B cell (primary cell): ENCODE measurements around the gene RPS8. TPM values are rescaled to one million over a fixed set of nuclear protein-coding genes. Genes with fewer than 3 reads are reported as not detected.

Source experiments
- ATAC-seq: fragments of 200-7000 bp; cut with Tn5 transposase; one replicate; pipeline ENCODE4 v1.10.0; 2021; ENCODE audit warnings: low read depth, mild to moderate bottlenecking, moderate number of reproducible peaks, moderate library complexity
- CTCF ChIA-PET: fragments of 350-600 bp; sonication (Branson Sonifier 250); formaldehyde crosslinking; loops from one replicate; lab custom pipeline; 2021; ENCODE audit warnings: antibody characterized with exemption, inconsistent platforms; lab: Charles Lee
- POLR2A ChIA-PET: fragments of 350-600 bp; sonication (Branson Sonifier 250); formaldehyde crosslinking; loops from one replicate; lab custom pipeline; 2021; ENCODE audit warnings: antibody characterized with exemption; lab: Charles Lee
- DNase-seq: peaks from one replicate; pipeline ENCODE4 v3.0.0; 2013
- H2AFZ ChIP-seq: 2 replicates; pipeline ENCODE4 v1.6.1; 2012; ENCODE audit warnings: mild to moderate bottlenecking, low read depth, low read length; ENCODE audit not compliant: insufficient read depth, poor library complexity, severe bottlenecking
- H3K27ac ChIP-seq, 2 donors: 1 replicate in 1 of 2; 2 replicates in 1 of 2; pipeline ENCODE4 v1.5.1; 2012 to 2013; ENCODE audit warnings: low read length in 2 of 2, mild to moderate bottlenecking in 2 of 2, moderate library complexity in 1 of 2
- H3K27me3 ChIP-seq, 4 experiments: fragments of 200-600 bp in 1 of 4; sonication (generic) in 1 of 4; replicated peaks in 1 of 4; 1 replicate in 2 of 4; 2 replicates in 2 of 4; pipeline versions ENCODE4 v1.6.1 to v1.7.0; 2013 to 2016; ENCODE audit warnings: low read length in 3 of 4, mild to moderate bottlenecking in 2 of 4, mixed read lengths in 1 of 4, moderate library complexity in 1 of 4; ENCODE audit not compliant: insufficient read depth in 4 of 4, control insufficient read depth in 3 of 4; ENCODE audit errors: control extremely low read depth in 1 of 4
- H3K36me3 ChIP-seq, 2 experiments: replicated peaks in 1 of 2; 1 replicate in 1 of 2; 2 replicates in 1 of 2; pipeline versions ENCODE4 v1.6.1 to v1.7.1; 2013; ENCODE audit warnings: low read length in 1 of 2; ENCODE audit not compliant: insufficient read depth in 2 of 2, control insufficient read depth in 1 of 2; ENCODE audit errors: control extremely low read depth in 1 of 2, extremely low read depth in 1 of 2
- H3K4me1 ChIP-seq, 2 donors: fragments of 200-600 bp in 1 of 2; sonication (generic) in 1 of 2; 1 replicate in 1 of 2; 2 replicates in 1 of 2; pipeline versions ENCODE4 v1.5.1 to v1.6.1; 2013 to 2017; ENCODE audit warnings: low read length in 2 of 2; ENCODE audit not compliant: control insufficient read depth in 2 of 2, insufficient read depth in 2 of 2
- H3K4me2 ChIP-seq: replicated peaks from 2 replicates; pipeline ENCODE3; 2012; ENCODE audit warnings: mild to moderate bottlenecking, low read depth, low read length; ENCODE audit not compliant: poor library complexity, severe bottlenecking
- H3K4me3 ChIP-seq, 5 experiments: fragments of 200-600 bp in 1 of 5; sonication (generic) in 1 of 5; 1 replicate in 3 of 5; 2 replicates in 2 of 5; pipeline versions ENCODE4 v1.5.1 to v1.7.0; 2011 to 2016; ENCODE audit warnings: low read length in 4 of 5, mild to moderate bottlenecking in 4 of 5, low read depth in 2 of 5, control low read depth in 1 of 5, moderate library complexity in 1 of 5; ENCODE audit not compliant: insufficient read depth in 1 of 5; ENCODE audit errors: control extremely low read depth in 1 of 5, extremely low read depth in 1 of 5
- H3K79me2 ChIP-seq: fragments of 200-600 bp; sonication (generic); one replicate; pipeline ENCODE4 v1.6.0; 2016; ENCODE audit warnings: low read length; ENCODE audit not compliant: control insufficient read depth, insufficient read depth
- H3K9ac ChIP-seq: fragments of 200-600 bp; sonication (generic); 2 replicates; pipeline ENCODE4 v1.6.1; 2017; ENCODE audit warnings: mild to moderate bottlenecking, low read length, moderate library complexity
- H3K9me3 ChIP-seq, 3 donors: one replicate each; pipeline versions ENCODE4 v1.6.1 to v1.7.1; 2013; ENCODE audit warnings: low read length in 2 of 3; ENCODE audit not compliant: control insufficient read depth in 2 of 3, insufficient read depth in 1 of 3; ENCODE audit errors: control extremely low read depth in 1 of 3
- H4K20me1 ChIP-seq: 2 replicates; pipeline ENCODE4 v1.6.0; 2012; ENCODE audit warnings: mild to moderate bottlenecking, low read length; ENCODE audit not compliant: insufficient read depth, control insufficient read depth, poor library complexity, severe bottlenecking
- H3K27ac Mint-ChIP-seq: one replicate; pipeline ENCODE4 v1.8.0; 2021; ENCODE audit warnings: mixed read lengths
- H3K27me3 Mint-ChIP-seq: one replicate; pipeline ENCODE4 v1.8.0; 2021; ENCODE audit warnings: mixed read lengths
- H3K4me1 Mint-ChIP-seq: one replicate; pipeline ENCODE4 v1.8.0; 2021; ENCODE audit warnings: mixed read lengths
- H3K4me3 Mint-ChIP-seq: one replicate; pipeline ENCODE4 v1.8.0; 2021; ENCODE audit warnings: mixed read lengths
- H3K9me3 Mint-ChIP-seq: one replicate; pipeline ENCODE4 v1.8.0; 2022; ENCODE audit warnings: mixed read lengths; ENCODE audit not compliant: insufficient read depth
- CTCF ChIP-seq: fragments of 200-600 bp; IDR thresholded peaks from one replicate; pipeline ENCODE4 v1.8.0; 2022; ENCODE audit warnings: antibody characterized with exemption, mild to moderate bottlenecking
- EZH2 ChIP-seq: IDR thresholded peaks from 2 replicates; pipeline ENCODE4 v1.6.1; 2012; ENCODE audit warnings: borderline replicate concordance, low read depth, mild to moderate bottlenecking, moderate library complexity, low read length; ENCODE audit not compliant: insufficient read depth, poor library complexity, severe bottlenecking
- WGBS: methylation state at CpG from one replicate; pipeline ENCODE4 v1.1.5; 2013; ENCODE audit warnings: missing lambda C conversion rate; ENCODE audit not compliant: insufficient coverage; 5-methylcytosine and 5-hydroxymethylcytosine counted together
- intact Hi-C: fragments of 100-400 bp; cut with micrococcal nuclease; formaldehyde crosslinking; loops from one replicate; pipeline ENCODE4 v1.10.0; 2022
- polyA plus RNA-seq: library from polyadenylated mRNA; depleted of rRNA; stranded (reverse); fragments of >200 nt; gene quantifications from 2 replicates; pipeline ENCODE4 v1.2.3, GENCODE V29; 2012
- total RNA-seq, 2 donors: library from RNA; stranded (reverse); fragments of 120-200 nt in 1 of 2; gene quantifications; 1 replicate in 1 of 2; 2 replicates in 1 of 2; pipeline versions ENCODE4 v1.2.3 to v1.2.4, GENCODE V29; 2013 to 2022

Gene RPS8
- total and polyA plus RNA-seq, 2 donors (not counting 1 experiment from before 2014, with no cell fraction given): 2,525 to 4,047 TPM

- ChIA-PET POLR2A (interaction anchor here (0.6 to 2.8 kb wide), 4 partner anchors 18 to 224 kb away, joined by 4 to 12 read pairs (median 6); partner anchors contain the start of gene UROD), CTCF (interaction anchor here (0.6 to 5.5 kb wide), 6 partner anchors 11 to 551 kb away, joined by 3 to 44 read pairs (median 6); partner anchors contain the start of genes MUTYH, PLK3, RNU5D-1 and RPS8)
- ATAC-seq (no peak), DNase-seq (no peak)
- H3K79me2 ChIP-seq: no peaks in the 10 kb centered on the region
- H3K27ac ChIP-seq: peak within 1 kb of the TSS in 1 of 2 donors; percentile 47
- Mint-ChIP-seq H3K27ac (peak within 1 kb of the TSS; percentile 78), H3K27me3 (no peaks in the 10 kb centered on the region), H3K4me3 (no peak within 1 kb of the TSS), H3K9me3 (no peaks in the 10 kb centered on the region), H3K4me1 (peaks cover 28% of the 10 kb centered on the region)
- TF ChIP-seq EZH2 (no peak), CTCF (no peak)
- H3K9ac ChIP-seq: no peak within 1 kb of the TSS
- H3K9me3 ChIP-seq: no peaks in the 10 kb centered on the region
- H3K36me3 ChIP-seq: no peaks in the 10 kb centered on the region
- intact Hi-C loops: loop anchor here (5.0 kb wide), 2 partner anchors 199 to 899 kb away; partner anchors contain the start of genes EIF2B3, GPBP1L1 and TMEM69
- H3K4me3 ChIP-seq: no peak within 1 kb of the TSS
- H3K4me1 ChIP-seq: peaks cover 22 to 32% of the 10 kb centered on the region in 2 donors
- H4K20me1 ChIP-seq: no peaks in the 10 kb centered on the region
- H2AFZ ChIP-seq: no peak within 1 kb of the TSS
- WGBS: 88% methylated on average over 8 of the region's 9 CpGs
- H3K4me2 ChIP-seq: no peak within 1 kb of the TSS
- H3K27me3 ChIP-seq: no peaks in the 10 kb centered on the region
Observed at GRCh38 chr1:44788120-44788860, 12.9 kb downstream of the RPS8 start, which contains the start of gene BEST4. Gene BEST4 (minus strand): TSS chr1:44788170. CDS start chr1:44787705, 465 bp downstream.
